Measurements from ENCODE around the gene SLC1A2. TPM values are rescaled to one million over a fixed set of nuclear protein-coding genes. Genes with fewer than 3 reads are reported as not detected.
"Not testable (repeated sequence)": the region's sequence is repeated elsewhere in the genome, so short reads cannot be mapped to it uniquely, and the experiment has no call there.

SLC1A2 gene
- total RNA-seq, 1 experiment from 2014 or later, result 0.25 TPM

GRCh38 chr11:35227576-35228327 lies 191.6 kb downstream of the SLC1A2 start (continued):
- no peak for TF ChIP-seq EGR1 (IDR thresholded peaks at IDR 0.05; ENCODE audit: low read depth)
- TF ChIP-seq EZH2phosphoT487 (IDR thresholded peaks at IDR 0.05; ENCODE audit: borderline replicate concordance), result no peak

GRCh38 chr11:35226756-35227155 lies 192.6 kb downstream of the SLC1A2 start:
- POLR2A ChIA-PET, result interaction anchor here (0.8 kb wide), 1 partner anchor 9 kb away, joined by 3 read pairs; no protein-coding TSS in a partner anchor
- H3K4me3 ChIP-seq (replicated peaks in 1 of 2; ENCODE audit: low read depth in 1 of 2, low read length in 2 of 2); ATAC-seq; DNase-seq (ENCODE audit: low read depth, low spot score); H3K4me1 ChIP-seq (ENCODE audit: control insufficient read depth in 1 of 2, insufficient read depth in 2 of 2, low read length in 2 of 2); H3K27ac ChIP-seq (ENCODE audit: low read depth, low read length); BruUV-seq (replicated peaks); H3K9me3 ChIP-seq (ENCODE audit: control insufficient read depth in 1 of 2, insufficient read depth in 1 of 2, low read depth in 1 of 2, low read length in 2 of 2); H3K4me2 ChIP-seq (ENCODE audit: low read length); RAD21 ChIA-PET (ENCODE audit: low non-redundant PET in 1 of 2, low total read pairs in 2 of 2, uncharacterized antibody in 2 of 2, unreplicated experiment in 2 of 2); H3K27me3 ChIP-seq (ENCODE audit: insufficient read depth, low read length); H3K9me2 ChIP-seq (ENCODE audit: insufficient read depth); H3K9ac ChIP-seq (ENCODE audit: low read length); H4K20me1 ChIP-seq (ENCODE audit: insufficient read depth); H2AFZ ChIP-seq (ENCODE audit: low read depth, low read length, poor library complexity, severe bottlenecking); H3K79me2 ChIP-seq (ENCODE audit: insufficient read depth, low read length); intact Hi-C loops (cut with micrococcal nuclease): not testable (repeated sequence)
- CTCF ChIA-PET, result interaction anchor here (1.5 kb wide), 1 partner anchor 11 kb away, joined by 4 read pairs; no protein-coding TSS in a partner anchor
- peaks cover 57 to 65% of the 10 kb centered on the region in 2 experiments for H3K36me3 ChIP-seq (ENCODE audit: control insufficient read depth in 1 of 2, insufficient read depth in 2 of 2, low read length in 2 of 2)

- CTCF ChIA-PET, result no interaction called here
- TF ChIP-seq POLR2A (IDR thresholded peaks at IDR 0.05; ENCODE audit: borderline replicate concordance, extremely low read depth, insufficient read depth, insufficient read length) (no peak), EZH2 (IDR thresholded peaks at IDR 0.05) (no peak), CTCF (IDR thresholded peaks at IDR 0.05 in 2 of 3, conservative IDR thresholded peaks at IDR 0.05 in 1 of 3; ENCODE audit: borderline replicate concordance in 1 of 3, insufficient read depth in 1 of 3, low read depth in 2 of 3, low read length in 2 of 3) (no peak), ZFX (IDR thresholded peaks at IDR 0.05) (no peak), SRF (IDR thresholded peaks at IDR 0.05; ENCODE audit: low read depth) (no peak), MAX (IDR thresholded peaks at IDR 0.05) (no peak), CBX3 (IDR thresholded peaks at IDR 0.05; ENCODE audit: low read depth) (no peak), SP1 (IDR thresholded peaks at IDR 0.05; ENCODE audit: low read depth) (no peak), ZNF274 (IDR thresholded peaks at IDR 0.05; ENCODE audit: low read depth, low read length) (no peak), SIN3A (IDR thresholded peaks at IDR 0.05; ENCODE audit: low read depth) (no peak), ELF1 (IDR thresholded peaks at IDR 0.05; ENCODE audit: borderline replicate concordance, low read depth) (no peak), EZH2phosphoT487 (IDR thresholded peaks at IDR 0.05; ENCODE audit: borderline replicate concordance) (no peak), EGR1 (IDR thresholded peaks at IDR 0.05; ENCODE audit: low read depth) (no peak), ZBTB33 (IDR thresholded peaks at IDR 0.05; ENCODE audit: extremely low read depth, insufficient replicate concordance, low read length) (no peak)
These were observed 193.3 kb downstream of the SLC1A2 start for GRCh38 chr11:35225946-35226520.

More at GRCh38 chr11:35225946-35226520, 193.3 kb downstream of the SLC1A2 start:
- H3K4me2 ChIP-seq (ENCODE audit: low read length), result no peak overlapping the region
- no peaks in the 10 kb centered on the region for H3K9me3 ChIP-seq (ENCODE audit: control insufficient read depth in 1 of 2, insufficient read depth in 1 of 2, low read depth in 1 of 2, low read length in 2 of 2)
- H2AFZ ChIP-seq (ENCODE audit: low read depth, low read length, poor library complexity, severe bottlenecking), result no peak overlapping the region
- H3K4me1 ChIP-seq (ENCODE audit: control insufficient read depth in 1 of 2, insufficient read depth in 2 of 2, low read length in 2 of 2), result no peaks in the 10 kb centered on the region
- no peak overlapping the region for H3K4me3 ChIP-seq (replicated peaks in 1 of 2; ENCODE audit: low read depth in 1 of 2, low read length in 2 of 2)
- no peak overlapping the region for H3K9ac ChIP-seq (ENCODE audit: low read length)
- no TSS peak for BruUV-seq (replicated peaks)
- peaks cover 63 to 68% of the 10 kb centered on the region in 2 experiments for H3K36me3 ChIP-seq (ENCODE audit: control insufficient read depth in 1 of 2, insufficient read depth in 2 of 2, low read length in 2 of 2)
- POLR2A ChIA-PET, result no interaction called here
- H4K20me1 ChIP-seq (ENCODE audit: insufficient read depth), result no peaks in the 10 kb centered on the region
- ATAC-seq (no peak), DNase-seq (ENCODE audit: low read depth, low spot score) (no peak)
- RAD21 ChIA-PET (ENCODE audit: low non-redundant PET in 1 of 2, low total read pairs in 2 of 2, uncharacterized antibody in 2 of 2, unreplicated experiment in 2 of 2), result no interaction called here
- no peaks in the 10 kb centered on the region for H3K79me2 ChIP-seq (ENCODE audit: insufficient read depth, low read length)
- no peak overlapping the region for H3K27ac ChIP-seq (ENCODE audit: low read depth, low read length)
- H3K27me3 ChIP-seq (ENCODE audit: insufficient read depth, low read length), result no peaks in the 10 kb centered on the region
- intact Hi-C loops (cut with micrococcal nuclease), result no loop called here
- H3K9me2 ChIP-seq (ENCODE audit: insufficient read depth), result no peaks in the 10 kb centered on the region

All from HCT116 (cell line).